GM19099 (cell line): ENCODE data around the gene HOXB6.

Experiments
- POLR2A ChIP-seq: IDR thresholded peaks from 3 replicates; pipeline ENCODE4 v1.6.1; 2011; ENCODE audit warnings: low read depth; ENCODE audit not compliant: insufficient read length; ENCODE audit errors: extremely low read depth

HOXB6 gene

DNA sequence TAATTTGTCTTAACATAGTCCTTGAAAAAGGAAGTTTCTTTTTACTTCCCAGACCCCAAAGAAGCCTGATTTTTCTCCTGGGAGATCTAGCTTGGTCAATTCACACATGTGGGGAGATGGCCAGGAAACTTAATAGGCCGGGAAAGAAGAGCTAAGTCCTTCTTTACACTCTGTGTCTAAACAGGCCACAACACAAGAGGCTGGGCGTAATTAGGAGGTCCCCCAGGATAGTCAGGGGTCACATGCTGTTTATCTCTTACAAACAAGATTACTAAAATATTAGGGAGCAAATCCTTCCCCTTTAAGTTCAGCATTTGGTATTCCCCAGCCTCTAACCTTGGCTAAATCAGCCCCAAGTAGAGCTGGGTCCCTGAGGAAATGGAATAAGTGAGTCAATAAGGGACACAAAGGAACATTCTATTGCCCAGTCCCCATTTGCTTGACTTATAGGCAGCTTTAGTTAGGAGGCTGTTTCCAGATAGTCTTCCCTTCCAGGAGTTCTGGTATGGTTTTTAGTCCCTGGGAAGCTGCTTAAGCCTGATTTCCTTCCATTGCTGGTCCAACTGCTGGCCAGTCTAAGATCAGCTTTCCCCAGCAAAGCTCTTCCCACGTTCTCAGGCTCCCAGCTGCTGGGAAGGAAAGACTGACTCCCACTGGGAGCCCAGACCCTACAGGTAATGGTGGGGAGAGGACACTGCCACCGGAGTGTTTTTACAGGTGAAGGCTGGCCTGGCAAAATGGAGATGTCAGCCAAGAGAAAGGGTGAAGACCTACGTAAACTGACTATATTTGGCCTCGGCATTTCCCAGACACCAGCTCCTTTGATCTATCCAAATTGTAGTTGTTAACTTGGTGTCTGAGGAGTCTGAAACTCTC is 35.4 kb upstream of the HOXB6 start:
- TF ChIP-seq POLR2A, result no peak

DNA sequence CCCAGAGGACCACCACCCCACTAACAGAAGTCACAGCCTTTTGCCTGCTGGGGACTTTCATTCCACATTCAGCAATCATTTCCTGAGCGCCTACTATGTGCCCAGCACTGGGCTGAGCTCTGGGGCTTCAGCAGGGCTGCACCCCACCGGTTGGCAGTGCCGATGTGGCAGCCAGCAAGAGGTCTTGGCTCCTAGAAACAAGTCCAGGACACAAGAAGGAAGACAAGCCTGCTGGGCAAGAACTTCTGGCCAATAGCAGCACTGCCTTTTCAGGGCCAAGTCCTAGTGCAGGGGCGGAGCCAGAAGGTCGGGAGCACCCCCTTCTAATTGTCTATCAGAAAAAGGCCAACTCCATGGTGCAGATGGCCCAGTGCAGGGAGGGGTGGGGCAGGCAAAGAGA is 34.4 kb upstream of the HOXB6 start:
- no peak for TF ChIP-seq POLR2A

DNA sequence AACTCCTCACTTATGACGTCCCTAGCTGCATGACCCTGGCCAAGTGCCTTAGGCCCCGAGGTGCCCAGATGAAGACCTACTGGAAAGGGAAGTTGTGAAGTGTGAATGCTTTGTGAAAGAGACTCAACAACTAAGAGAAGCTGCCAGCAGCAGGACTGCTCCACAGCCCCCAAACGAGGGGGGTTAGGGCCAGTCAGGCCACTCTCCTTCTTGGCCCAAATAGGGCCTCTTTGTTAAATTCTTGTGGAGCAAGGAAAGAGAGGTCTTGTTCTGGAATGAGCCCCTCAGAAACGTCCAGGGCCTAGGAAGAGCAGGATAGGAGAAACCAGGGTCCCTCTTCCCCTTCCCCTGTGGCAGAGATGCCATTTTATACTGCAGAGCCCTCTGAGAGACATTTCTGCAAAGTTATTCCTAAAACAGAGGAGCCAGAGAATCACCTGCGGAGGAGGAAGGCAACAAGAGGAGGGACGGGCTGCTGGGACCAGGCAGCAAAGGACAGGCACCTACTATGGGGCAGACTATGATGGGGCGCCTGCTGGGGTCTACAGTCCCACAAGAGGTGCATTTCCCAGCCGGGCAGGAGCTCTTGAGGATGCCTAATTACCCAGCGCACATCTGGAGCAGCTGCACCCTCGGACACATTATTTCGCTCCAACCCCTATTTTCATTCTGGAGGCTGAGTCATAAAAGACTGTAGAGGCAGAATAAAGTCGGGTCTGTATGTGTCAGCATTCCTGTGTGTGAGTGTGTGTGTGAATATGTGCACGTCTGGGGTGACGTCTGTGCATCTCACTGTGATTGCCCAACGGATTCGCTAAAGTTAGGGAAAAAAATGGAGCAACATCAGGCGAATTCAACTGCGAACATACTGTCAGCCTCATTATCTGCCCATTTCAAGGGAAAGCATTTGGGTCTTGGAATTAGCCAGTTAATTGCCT is 32.8 kb upstream of the HOXB6 start:
- no peak for TF ChIP-seq POLR2A

DNA sequence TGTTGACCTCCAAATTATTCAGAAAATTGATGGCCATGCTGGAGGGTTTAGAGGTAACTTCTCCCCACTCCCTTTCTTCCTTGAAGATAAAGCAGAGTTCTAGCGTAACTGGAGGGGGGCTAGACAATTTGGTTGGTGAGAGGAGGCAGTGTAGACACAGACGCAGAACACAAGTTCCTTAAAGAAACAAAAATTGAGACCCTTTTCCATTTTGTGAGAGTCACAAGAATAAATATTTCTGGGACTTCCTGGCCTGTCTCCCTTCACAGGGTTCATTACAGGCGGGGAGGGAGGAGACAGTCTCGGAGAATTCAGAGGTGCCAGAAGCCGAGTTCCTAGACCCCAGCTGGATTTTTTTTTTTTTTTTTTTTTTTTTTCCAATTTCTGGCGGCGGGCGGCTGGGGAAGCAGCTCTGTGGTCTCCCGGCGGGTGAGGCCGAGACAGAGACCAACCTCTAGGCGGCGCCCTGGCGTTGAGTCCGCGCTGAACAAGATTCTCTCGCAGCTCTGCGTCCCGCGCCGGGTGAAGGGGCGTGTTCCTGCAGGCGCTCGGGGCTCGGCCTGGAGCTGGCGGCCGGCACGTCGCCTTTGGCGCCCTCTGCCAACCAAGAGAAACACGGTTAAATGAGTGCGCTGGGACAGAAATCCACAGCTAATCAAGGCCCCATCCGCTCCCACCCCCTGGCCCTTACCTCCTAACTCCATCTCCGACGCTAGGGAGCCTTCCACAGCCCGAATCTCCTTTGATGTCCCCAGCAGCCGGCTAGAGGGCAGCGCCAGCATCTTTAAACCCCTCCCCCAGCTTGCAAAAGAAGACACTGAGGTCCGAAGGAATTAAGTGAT is 31.6 kb upstream of the HOXB6 start:
- TF ChIP-seq POLR2A, result no peak

DNA sequence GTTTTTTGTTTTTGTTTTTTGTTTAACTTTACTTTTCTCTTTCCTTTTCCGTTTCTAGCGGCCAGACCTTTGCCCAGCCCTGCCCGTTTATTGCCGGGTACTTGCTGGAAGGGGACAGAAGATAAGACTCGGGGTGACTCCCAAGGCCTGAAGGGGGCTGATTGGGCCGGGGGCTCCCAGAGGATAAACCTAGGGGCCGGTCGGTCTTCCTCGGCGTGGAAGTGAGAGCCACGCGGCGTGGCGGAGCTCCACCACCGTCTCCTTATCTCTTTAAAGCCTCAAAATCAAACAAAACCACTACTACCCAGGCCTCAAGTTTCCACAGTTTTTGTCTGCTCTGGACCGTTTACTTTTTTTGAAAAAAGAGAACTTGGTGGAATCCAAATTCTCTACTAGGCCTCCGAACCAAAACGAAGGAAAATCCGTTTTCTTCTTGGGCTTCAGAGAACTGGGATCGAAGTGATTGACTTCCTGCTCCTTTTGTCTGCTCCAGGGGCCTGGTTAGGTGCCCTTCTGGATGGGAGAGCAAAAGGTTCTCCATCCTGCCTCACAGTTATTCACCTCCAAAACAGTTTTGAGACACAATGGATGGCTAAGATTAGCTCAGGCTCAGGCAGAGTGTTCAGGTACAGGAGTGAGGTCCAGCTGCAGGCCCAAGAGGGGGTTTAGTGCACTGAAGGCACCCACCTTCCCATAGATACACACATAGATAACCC is 29.9 kb upstream of the HOXB6 start:
- no peak for TF ChIP-seq POLR2A

DNA sequence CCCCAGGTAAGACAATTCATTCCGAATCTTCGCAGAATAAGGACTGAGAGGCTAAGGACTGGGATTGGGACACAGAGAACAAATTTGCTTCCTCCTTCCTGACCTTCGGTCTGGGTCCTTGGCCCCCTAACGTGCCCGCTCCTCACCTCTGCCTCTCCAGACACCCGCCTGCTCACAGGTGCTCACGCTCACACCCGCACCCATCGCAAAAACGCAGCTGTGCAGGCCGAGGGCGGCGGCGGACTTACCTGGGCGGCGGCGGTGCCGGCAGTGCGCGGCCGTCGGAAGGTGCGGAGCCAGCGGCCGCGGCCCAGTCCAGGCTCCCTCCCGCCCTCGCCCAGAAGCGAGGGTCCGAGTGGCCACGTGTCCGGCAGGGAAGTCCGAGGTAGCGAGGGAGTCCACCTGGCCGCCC is 28.5 kb upstream of the HOXB6 start:
- TF ChIP-seq POLR2A, result no peak

DNA sequence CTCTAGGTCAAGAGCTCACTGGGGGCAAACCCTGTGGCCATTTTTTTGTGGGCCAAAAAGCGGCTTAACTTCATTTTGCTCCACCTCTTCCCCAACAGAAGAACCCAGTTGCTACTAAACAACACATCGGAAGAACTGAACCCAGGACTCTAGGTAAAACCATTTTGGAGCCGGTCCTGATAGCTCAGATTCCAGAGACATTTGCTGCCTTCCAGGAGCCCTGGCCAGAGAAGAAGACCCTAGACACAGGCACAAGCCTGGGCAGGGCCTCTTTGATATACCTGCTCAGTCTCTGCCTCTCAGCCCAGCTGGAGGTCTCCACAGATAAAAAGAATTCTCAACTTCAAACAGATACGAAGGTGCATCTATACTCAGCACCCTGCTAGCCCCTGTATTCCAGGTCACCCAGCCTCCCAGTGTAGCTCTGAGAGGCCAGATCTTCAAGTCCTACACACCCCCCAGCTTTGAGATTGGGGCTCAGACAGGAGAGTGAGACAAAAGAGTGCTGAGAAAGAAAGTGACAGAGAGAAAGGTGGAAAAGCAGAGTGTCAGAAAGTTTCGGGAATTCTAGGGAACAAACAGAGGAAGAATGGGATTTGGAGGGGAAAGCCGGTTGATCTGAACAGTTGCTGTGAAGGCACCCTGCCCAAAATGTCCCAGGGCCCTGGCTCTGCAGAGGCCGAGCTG is 27.9 kb upstream of the HOXB6 start:
- no peak for TF ChIP-seq POLR2A

DNA sequence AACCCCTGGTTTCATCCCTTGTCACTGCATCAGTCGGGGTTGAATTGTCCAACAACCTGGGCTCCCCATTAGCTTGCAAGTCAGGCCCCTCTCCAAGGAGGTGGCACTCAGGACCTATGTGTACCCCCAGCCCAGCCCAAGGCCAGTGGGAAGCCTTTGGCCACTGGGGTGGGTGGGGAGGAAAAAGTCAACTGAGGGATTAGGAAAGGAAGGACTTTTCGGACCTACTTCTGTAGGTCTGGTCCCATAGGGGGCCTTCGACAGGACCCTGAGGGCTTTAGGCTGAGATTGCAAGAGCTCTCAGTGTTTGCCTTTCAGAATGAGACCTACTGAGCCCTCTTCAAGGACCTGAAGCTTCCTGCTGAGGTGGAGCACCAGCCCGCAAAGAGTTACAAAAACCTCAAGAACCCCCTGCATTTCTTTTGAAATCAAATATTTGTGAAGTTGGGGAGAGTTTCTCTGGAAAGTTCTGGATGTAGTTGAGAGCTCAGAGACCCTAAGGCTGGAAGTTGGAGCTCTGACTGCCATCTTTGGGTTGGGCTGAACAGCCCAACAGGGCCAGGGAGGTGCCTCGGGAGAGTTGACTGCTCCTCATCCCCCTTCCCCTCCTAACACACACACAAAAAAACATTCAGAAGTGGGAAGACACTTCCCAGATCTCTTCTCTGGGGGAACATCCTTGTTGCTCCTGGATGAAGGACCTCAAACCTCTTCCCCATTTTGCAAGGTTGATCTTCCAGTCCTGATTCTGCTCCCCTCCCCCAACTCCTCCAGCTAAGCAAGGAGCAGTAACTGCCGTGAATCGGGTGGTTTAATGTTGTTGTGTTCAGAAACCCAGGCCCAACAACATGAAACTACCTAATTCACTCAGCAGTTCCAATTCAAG is 27.1 kb upstream of the HOXB6 start:
- TF ChIP-seq POLR2A, result no peak

DNA sequence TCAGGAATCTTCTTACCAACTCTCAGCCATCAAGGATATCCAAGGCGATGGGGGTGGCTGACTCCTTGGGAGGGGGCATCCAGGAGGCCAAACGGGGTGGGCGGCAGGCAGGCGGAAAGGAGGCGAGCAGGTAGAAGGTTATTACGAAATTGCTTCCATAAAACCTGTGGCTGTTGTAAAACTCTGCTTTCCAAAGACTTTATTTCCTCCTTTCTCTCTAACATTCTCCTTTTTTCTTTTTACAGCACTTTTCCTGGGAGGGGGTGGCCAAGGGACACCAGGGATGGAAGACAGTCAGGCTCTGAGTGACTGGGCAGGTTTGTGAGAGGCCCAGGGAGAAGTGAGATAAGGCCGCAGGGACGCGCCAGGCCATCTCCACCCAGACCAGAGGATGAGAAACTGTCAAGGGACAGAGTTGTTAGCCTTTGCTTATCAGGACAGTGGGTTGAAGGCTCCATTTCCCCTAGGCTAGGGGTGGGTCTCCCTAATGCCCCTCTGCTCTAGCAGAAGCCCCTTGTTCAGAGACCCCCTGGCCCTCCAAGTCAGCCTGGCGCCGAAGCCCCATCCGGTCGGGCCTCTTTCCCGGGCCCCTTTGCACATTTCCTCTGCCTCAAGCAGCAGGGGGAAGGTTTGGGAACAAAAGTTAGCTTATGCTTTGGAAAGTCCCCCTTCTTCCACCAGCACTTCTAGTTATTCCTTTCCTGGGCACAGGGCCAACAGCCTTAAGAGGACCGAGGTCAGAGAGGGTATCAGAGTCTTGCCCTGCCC is 26.3 kb upstream of the HOXB6 start:
- TF ChIP-seq POLR2A, result no peak

DNA sequence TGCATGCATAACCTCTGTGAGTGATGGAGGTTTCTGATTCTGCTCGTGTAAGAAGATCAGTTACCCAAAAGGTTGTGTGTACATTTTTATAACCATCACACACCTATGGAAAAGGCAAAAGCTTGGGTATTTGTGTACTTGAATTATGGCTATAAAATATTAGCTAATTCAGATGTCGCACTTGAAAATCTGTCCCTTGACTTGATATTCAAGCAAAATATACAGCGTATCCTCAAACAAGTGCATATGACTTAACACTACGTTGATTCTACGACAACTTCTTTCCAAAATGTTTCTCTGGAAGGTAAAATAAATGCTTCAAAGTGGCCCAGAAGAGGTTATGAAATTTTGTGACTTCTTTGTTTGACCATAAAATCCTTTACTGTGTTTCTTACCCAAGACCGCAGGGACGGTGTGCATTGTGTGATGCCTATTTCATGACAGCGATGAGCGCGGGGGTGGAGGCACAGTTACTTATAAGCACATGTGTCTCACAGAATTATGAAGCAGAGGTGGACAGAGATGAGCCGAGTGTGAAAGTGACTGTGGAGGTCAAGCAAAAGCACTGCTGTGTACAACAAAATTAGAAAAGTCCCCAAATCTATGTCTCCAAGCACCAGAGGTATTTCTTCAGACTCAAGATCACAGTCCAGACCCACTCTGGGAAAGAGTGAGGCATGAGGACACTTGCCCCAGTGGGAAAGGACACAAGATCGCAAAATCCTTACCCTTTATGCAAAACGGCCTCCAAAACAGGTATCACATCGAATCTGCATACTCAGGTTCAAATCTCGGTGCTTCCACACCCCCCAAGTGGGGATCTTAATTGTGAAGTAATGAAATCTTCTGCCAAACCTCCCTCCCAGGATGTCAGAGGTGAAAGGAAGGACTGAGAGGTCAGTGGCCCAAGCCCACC is 25.5 kb upstream of the HOXB6 start:
- TF ChIP-seq POLR2A, result no peak

DNA sequence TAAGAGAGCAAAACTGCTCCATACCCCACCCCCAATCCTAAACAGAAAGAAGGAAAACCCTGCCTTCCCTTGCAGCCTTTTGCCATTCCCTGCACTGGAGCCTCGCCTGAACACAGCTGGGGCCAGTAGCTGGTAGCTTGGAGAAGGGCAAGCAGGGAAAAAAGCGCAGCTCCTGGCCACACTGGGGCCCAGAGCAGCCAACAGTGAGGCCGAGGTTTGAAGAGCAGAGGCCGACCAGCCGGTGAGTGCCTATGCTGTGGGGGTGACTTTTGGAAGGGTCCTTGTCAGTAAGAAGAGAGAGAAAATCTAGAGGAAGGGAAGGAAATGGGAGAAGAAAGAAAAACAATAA is 24.6 kb upstream of the HOXB6 start:
- TF ChIP-seq POLR2A, result no peak
